GM10248 (cell line): Measurements from ENCODE around the gene CRYZL1.
A peak's percentile ranks its signal among the peaks of the same experiment; 100 is the strongest.

Experiments
- CTCF ChIA-PET: fragments of 300-600 bp; sonication (Branson Sonifier 250); formaldehyde crosslinking; extraction: SDS; loops from one replicate; lab custom pipeline; 2021; ENCODE audit warnings: antibody characterized with exemption; lab: Yijun Ruan, JAX
- POLR2A ChIA-PET: fragments of 350-650 bp; sonication (Branson Sonifier 250); formaldehyde crosslinking; extraction: SDS; loops from one replicate; lab custom pipeline; 2020; ENCODE audit warnings: antibody characterized with exemption; lab: Yijun Ruan, JAX
- DNase-seq: peaks from one replicate; pipeline ENCODE4 v3.0.0; 2012; ENCODE audit errors: extremely low spot score
- TF ChIP-seq, protein P1 (sequence below): IDR thresholded peaks from 2 replicates; pipeline ENCODE4 v1.5.1; 2012; ENCODE audit warnings: mild to moderate bottlenecking, low read depth; ENCODE audit errors: extremely low read depth, missing control alignments, control extremely low read depth

The CRYZL1 gene

GRCh38 chr21:33588485-33589335 lies 52.8 kb downstream of the CRYZL1 start, which contains the start of gene DONSON:
DONSON (minus strand) TSS chr21:33588684; CDS start chr21:33588641, 43 bp downstream.
- TF ChIP-seq, protein P1, sequence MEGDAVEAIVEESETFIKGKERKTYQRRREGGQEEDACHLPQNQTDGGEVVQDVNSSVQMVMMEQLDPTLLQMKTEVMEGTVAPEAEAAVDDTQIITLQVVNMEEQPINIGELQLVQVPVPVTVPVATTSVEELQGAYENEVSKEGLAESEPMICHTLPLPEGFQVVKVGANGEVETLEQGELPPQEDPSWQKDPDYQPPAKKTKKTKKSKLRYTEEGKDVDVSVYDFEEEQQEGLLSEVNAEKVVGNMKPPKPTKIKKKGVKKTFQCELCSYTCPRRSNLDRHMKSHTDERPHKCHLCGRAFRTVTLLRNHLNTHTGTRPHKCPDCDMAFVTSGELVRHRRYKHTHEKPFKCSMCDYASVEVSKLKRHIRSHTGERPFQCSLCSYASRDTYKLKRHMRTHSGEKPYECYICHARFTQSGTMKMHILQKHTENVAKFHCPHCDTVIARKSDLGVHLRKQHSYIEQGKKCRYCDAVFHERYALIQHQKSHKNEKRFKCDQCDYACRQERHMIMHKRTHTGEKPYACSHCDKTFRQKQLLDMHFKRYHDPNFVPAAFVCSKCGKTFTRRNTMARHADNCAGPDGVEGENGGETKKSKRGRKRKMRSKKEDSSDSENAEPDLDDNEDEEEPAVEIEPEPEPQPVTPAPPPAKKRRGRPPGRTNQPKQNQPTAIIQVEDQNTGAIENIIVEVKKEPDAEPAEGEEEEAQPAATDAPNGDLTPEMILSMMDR: no peak
- DNase-seq: peak; percentile 99
- CTCF ChIA-PET: interaction anchor here (0.8 to 7.8 kb wide), 12 partner anchors 8 to 392 kb away, joined by 3 to 100 read pairs (median 3); no protein-coding TSS in a partner anchor
- POLR2A ChIA-PET: interaction anchor here (0.5 to 1.0 kb wide), 9 partner anchors 14 to 690 kb away, joined by 3 to 7 read pairs (median 3); partner anchors contain the start of genes SON and TMEM50B

DNA sequence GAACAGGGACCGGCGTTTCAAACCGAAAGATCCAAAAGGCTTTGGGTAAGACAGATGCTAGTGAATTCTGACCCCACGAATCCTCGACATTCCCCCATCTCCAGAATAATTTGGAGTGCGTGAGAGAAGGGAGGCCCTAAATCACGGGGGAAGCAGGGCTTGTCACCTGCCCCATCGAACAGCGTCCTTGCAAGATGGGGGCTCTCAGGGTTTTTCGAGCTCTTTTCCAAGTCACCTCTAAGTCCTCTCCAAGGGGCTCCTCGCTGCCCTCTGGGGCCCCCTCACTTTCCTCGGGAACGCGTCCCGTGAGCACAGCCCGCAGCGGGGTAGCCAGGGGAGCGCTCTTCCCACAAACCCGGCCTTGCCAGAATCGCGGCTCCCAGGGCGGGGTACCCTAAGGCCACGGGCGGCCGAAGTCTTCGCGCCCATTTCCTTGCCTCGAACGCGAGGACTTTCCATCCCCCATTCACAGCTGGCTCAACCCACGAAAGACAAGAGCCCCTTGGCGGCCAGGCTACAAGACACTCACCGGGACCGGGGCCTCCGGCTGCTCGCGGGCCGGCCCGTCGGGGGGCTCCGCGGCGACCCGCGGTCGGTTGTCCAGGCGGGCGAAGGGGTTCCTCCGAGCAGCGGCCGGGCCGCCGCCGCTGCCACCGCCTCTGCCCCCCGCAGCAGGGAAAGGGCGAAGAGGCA lies 53.6 kb downstream of the CRYZL1 start:
- CTCF ChIA-PET: interaction anchor here (0.8 to 7.8 kb wide), 7 partner anchors 9 to 74 kb away, joined by 3 to 100 read pairs (median 3); no protein-coding TSS in a partner anchor
- POLR2A ChIA-PET: interaction anchor here (0.9 to 1.0 kb wide), 5 partner anchors 14 to 120 kb away, joined by 3 to 6 read pairs (median 3); partner anchors contain the start of genes SON and TMEM50B
- TF ChIP-seq, protein P1: peak; percentile 2
- DNase-seq: peak; percentile 48

GRCh38 chr21:33586927-33587326 lies 54.6 kb downstream of the CRYZL1 start:
- ChIA-PET CTCF (no interaction called here), POLR2A (no interaction called here)
- TF ChIP-seq, protein P1: no peak
- DNase-seq: no peak

- CTCF ChIA-PET: interaction anchor here (2.1 kb wide), 1 partner anchor 21 kb away, joined by 11 read pairs; no protein-coding TSS in a partner anchor
- POLR2A ChIA-PET: no interaction called here
Measured at GRCh38 chr21:33584455-33584854, 57.1 kb downstream of the CRYZL1 start.

DNA sequence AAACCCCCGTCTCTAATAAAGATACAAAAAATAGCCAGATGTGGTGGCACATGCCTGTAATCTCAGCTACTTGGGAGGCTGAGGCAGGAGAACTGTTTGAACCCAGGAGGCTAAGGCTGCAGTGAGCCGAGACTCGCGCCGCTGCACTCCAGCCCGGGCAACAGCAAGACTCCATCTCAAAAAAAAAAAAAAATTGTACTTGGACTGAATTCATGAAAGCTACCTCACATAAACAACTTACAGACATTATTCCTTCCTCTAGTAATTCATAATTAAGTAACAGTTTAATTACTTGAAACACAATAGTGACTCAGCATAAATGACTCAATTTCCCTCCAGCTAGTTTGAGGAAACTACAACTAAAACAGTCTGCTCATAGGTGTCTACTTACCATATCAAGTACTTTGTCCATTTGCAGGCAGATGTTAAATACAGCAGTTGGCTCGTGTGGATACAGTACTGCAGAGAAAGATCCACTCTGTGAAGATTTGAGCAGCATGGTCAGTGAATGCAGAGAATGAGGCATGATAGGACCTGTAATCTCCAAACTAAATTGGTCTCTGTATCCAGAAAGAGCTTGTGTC lies 62.5 kb downstream of the CRYZL1 start:
- CTCF ChIA-PET: interaction anchor here (0.7 kb wide), 2 partner anchors 9 to 26 kb away, joined by 3 read pairs; partner anchors contain the start of gene DONSON

More at GRCh38 chr21:33584455-33584854, 57.1 kb downstream of the CRYZL1 start:
- no peak for DNase-seq
- TF ChIP-seq, protein P1: no peak

More for the DNA sequence above, 62.5 kb downstream of the CRYZL1 start:
- POLR2A ChIA-PET: no interaction called here
- TF ChIP-seq, protein P1: no peak
- no peak for DNase-seq
